HepG2 (cell line): ENCODE measurements around the gene LMF2. TPM values are rescaled to one million over a fixed set of nuclear protein-coding genes. Genes with fewer than 3 reads are reported as not detected.

ENCODE experiments used
- AHR ChIP-seq: IDR thresholded peaks from 2 replicates; pipeline ENCODE4 v1.6.1; 2018; ENCODE audit warnings: missing genetic modification reagents, missing compliant biosample characterization
- HNRNPK ChIP-seq: fragments of 200-400 bp; formaldehyde crosslinking; IDR thresholded peaks from 2 replicates; pipeline ENCODE4 v1.6.1; 2018; ENCODE audit warnings: low read length, low read depth, moderate library complexity, mild to moderate bottlenecking; ENCODE audit not compliant: poor library complexity, severe bottlenecking
- MED8 ChIP-seq: sonication (generic); formaldehyde crosslinking; IDR thresholded peaks from 2 replicates; pipeline ENCODE4 v1.8.1; 2023; ENCODE audit warnings: mild to moderate bottlenecking, missing genetic modification reagents; ENCODE audit not compliant: insufficient replicate concordance
- MEIS2 ChIP-seq: sonication (generic); formaldehyde crosslinking; IDR thresholded peaks from 2 replicates; pipeline ENCODE4 v1.9.0; 2021; ENCODE audit warnings: mild to moderate bottlenecking, missing genetic modification reagents
- MXI1 ChIP-seq: IDR thresholded peaks from 3 replicates; pipeline ENCODE4 v1.6.1; 2012; ENCODE audit warnings: low read depth, low read length, inconsistent platforms, borderline replicate concordance
- MYC ChIP-seq: sonication (generic); formaldehyde crosslinking; IDR thresholded peaks from 2 replicates; pipeline ENCODE4 v1.9.0; 2021; ENCODE audit warnings: missing genetic modification reagents, borderline replicate concordance
- THAP9 ChIP-seq: sonication (generic); formaldehyde crosslinking; IDR thresholded peaks from 2 replicates; pipeline ENCODE4; 2020; ENCODE audit warnings: missing genetic modification reagents, mild to moderate bottlenecking, borderline replicate concordance
- YEATS4 ChIP-seq: sonication (generic); formaldehyde crosslinking; IDR thresholded peaks from 2 replicates; pipeline ENCODE4 v1.4.0; 2020; ENCODE audit warnings: missing genetic modification reagents, borderline replicate concordance
- ZFP36 ChIP-seq: fragments of 150-350 bp; IDR thresholded peaks from 2 replicates; pipeline ENCODE4 v1.6.1; 2018; ENCODE audit warnings: borderline replicate concordance, low read length, low read depth; ENCODE audit not compliant: partially characterized antibody
- ZNF235 ChIP-seq: sonication (generic); formaldehyde crosslinking; IDR thresholded peaks from 2 replicates; pipeline ENCODE4 v1.8.1; 2023; ENCODE audit warnings: mild to moderate bottlenecking, missing genetic modification reagents, borderline replicate concordance
- ZNF687 ChIP-seq: sonication (generic); formaldehyde crosslinking; IDR thresholded peaks from 2 replicates; pipeline ENCODE4 v1.5.1; 2020; ENCODE audit warnings: mild to moderate bottlenecking, missing genetic modification reagents, moderate library complexity
- ZNF776 ChIP-seq: sonication (generic); formaldehyde crosslinking; IDR thresholded peaks from 2 replicates; pipeline ENCODE4 v1.4.0; 2020; ENCODE audit warnings: mild to moderate bottlenecking, missing genetic modification reagents
- ZNF777 ChIP-seq: sonication (generic); formaldehyde crosslinking; IDR thresholded peaks from 2 replicates; pipeline ENCODE4 v1.4.0; 2020; ENCODE audit warnings: missing genetic modification reagents
- polyA plus RNA-seq, 8 experiments: library from polyadenylated mRNA; depleted of rRNA in 3 of 8; stranded (reverse) in 7 of 8; unstranded in 1 of 8; fragments of >200 nt; fragmentation: Illumina TruSeq in 4 of 8; extraction: Trizol in 4 of 8; gene quantifications; 2 replicates each; pipeline versions ENCODE4 v1.2.1 to v1.2.3, GENCODE V29; 2011 to 2016; ENCODE audit warnings: low read depth in 4 of 8, missing spikeins in 1 of 8, mixed read lengths in 1 of 8; ENCODE audit not compliant: insufficient read depth in 1 of 8
- total RNA-seq, 5 experiments: library from RNA; depleted of rRNA; stranded (reverse); fragments of >200 nt; fragmentation: Illumina TruSeq; extraction: Trizol; gene quantifications; 2 replicates each; pipeline ENCODE4 v1.2.3, GENCODE V29; 2016; ENCODE audit warnings: low read depth in 1 of 5
- TF ChIP-seq, protein P1 (sequence below): sonication (generic); formaldehyde crosslinking; IDR thresholded peaks from 2 replicates; pipeline ENCODE4 v1.5.0; 2020; ENCODE audit warnings: mild to moderate bottlenecking, missing genetic modification reagents, borderline replicate concordance

Gene LMF2
- total and polyA plus RNA-seq, 2 of the 13 experiments (the other 11 are each of a cell fraction or from before 2014, with no cell fraction given), result 23.3 to 30.6 TPM

GRCh38 chr22:50473855-50474671 lies 33.4 kb downstream of the LMF2 start (continued):
- peak; percentile 43; the same call in 1 of the 2 replicates for TF ChIP-seq ZNF687 (CRISPR knock-in tag)
- TF ChIP-seq MED8 (CRISPR knock-in tag), result peak; percentile 22
- TF ChIP-seq, protein P1, sequence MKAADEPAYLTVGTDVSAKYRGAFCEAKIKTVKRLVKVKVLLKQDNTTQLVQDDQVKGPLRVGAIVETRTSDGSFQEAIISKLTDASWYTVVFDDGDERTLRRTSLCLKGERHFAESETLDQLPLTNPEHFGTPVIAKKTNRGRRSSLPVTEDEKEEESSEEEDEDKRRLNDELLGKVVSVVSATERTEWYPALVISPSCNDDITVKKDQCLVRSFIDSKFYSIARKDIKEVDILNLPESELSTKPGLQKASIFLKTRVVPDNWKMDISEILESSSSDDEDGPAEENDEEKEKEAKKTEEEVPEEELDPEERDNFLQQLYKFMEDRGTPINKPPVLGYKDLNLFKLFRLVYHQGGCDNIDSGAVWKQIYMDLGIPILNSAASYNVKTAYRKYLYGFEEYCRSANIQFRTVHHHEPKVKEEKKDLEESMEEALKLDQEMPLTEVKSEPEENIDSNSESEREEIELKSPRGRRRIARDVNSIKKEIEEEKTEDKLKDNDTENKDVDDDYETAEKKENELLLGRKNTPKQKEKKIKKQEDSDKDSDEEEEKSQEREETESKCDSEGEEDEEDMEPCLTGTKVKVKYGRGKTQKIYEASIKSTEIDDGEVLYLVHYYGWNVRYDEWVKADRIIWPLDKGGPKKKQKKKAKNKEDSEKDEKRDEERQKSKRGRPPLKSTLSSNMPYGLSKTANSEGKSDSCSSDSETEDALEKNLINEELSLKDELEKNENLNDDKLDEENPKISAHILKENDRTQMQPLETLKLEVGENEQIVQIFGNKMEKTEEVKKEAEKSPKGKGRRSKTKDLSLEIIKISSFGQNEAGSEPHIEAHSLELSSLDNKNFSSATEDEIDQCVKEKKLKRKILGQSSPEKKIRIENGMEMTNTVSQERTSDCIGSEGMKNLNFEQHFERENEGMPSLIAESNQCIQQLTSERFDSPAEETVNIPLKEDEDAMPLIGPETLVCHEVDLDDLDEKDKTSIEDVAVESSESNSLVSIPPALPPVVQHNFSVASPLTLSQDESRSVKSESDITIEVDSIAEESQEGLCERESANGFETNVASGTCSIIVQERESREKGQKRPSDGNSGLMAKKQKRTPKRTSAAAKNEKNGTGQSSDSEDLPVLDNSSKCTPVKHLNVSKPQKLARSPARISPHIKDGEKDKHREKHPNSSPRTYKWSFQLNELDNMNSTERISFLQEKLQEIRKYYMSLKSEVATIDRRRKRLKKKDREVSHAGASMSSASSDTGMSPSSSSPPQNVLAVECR, result 0 out of 2 replicates have a peak, but pooled peaks have one; percentile 43
- TF ChIP-seq AHR (CRISPR knock-in tag), result no peak
- peak; percentile 57; the same call in 1 of the 2 replicates for TF ChIP-seq THAP9
- TF ChIP-seq ZNF777, result 0 out of 2 replicates have a peak, but pooled peaks have one; percentile 8
- TF ChIP-seq HNRNPK, result peak; percentile 38
- no peak for TF ChIP-seq MXI1
- peak; percentile 27; the same call in 1 of the 2 replicates for TF ChIP-seq MEIS2 (CRISPR knock-in tag)
- TF ChIP-seq ZNF776, result peak; percentile 59
- TF ChIP-seq YEATS4 (CRISPR knock-in tag), result 0 out of 2 replicates have a peak, but pooled peaks have one; percentile 10
- TF ChIP-seq MYC (CRISPR knock-in tag), result peak; percentile 22; the same call in 1 of the 2 replicates
- peak; percentile 77 for TF ChIP-seq ZFP36
- no peak for TF ChIP-seq ZNF235 (CRISPR knock-in tag)
